NOMO-1 treated with dmso at 0.1 percent for 144 hours (cell line): ENCODE results near the gene PGP.

Source experiments
- DNase-seq: peaks from one replicate; lab custom pipeline; 2025; ENCODE audit not compliant: unreplicated experiment; lab: John Stamatoyannopoulos, UW

PGP gene

GRCh38 chr16:2200313-2200712 is 14.3 kb downstream of the PGP start:
- DNase-seq = no peak

GRCh38 chr16:2199621-2200139 is 15.0 kb downstream of the PGP start:
- no peak for DNase-seq

- no peak for DNase-seq
Measured at GRCh38 chr16:2199095-2199494, 15.5 kb downstream of the PGP start.

GRCh38 chr16:2198283-2198682 is 16.4 kb downstream of the PGP start:
- DNase-seq = no peak

GRCh38 chr16:2197765-2198164 is 16.9 kb downstream of the PGP start:
- DNase-seq = no peak

GRCh38 chr16:2196981-2197511 is 17.6 kb downstream of the PGP start:
- no peak for DNase-seq

- peak; percentile 11 for DNase-seq
Measured at GRCh38 chr16:2196162-2196980, 18.3 kb downstream of the PGP start, which contains the start of gene CASKIN1. CASKIN1 (minus strand) TSS chr16:2196605; CDS start chr16:2196432, 173 bp downstream.

GRCh38 chr16:2195322-2196161 is 19.1 kb downstream of the PGP start:
- no peak for DNase-seq

GRCh38 chr16:2194852-2195321 is 19.8 kb downstream of the PGP start:
- peak; percentile 31 for DNase-seq

- DNase-seq = no peak
Measured at GRCh38 chr16:2194166-2194834, 20.3 kb downstream of the PGP start.

- no peak for DNase-seq
Measured at GRCh38 chr16:2191446-2191706, 23.3 kb downstream of the PGP start.

GRCh38 chr16:2190659-2191445 is 23.8 kb downstream of the PGP start:
- no peak for DNase-seq

GRCh38 chr16:2190002-2190658 is 24.5 kb downstream of the PGP start:
- DNase-seq = no peak

GRCh38 chr16:2189252-2189893 is 25.3 kb downstream of the PGP start:
- DNase-seq = no peak

GRCh38 chr16:2188395-2188794 is 26.2 kb downstream of the PGP start:
- DNase-seq = no peak

GRCh38 chr16:2187212-2187611 is 27.4 kb downstream of the PGP start:
- DNase-seq = no peak

- no peak for DNase-seq
Measured at GRCh38 chr16:2186505-2186904, 28.1 kb downstream of the PGP start.

- DNase-seq = no peak
Measured at GRCh38 chr16:2186064-2186463, 28.6 kb downstream of the PGP start.

GRCh38 chr16:2184962-2185361 is 29.7 kb downstream of the PGP start:
- DNase-seq = no peak
